Measurements from ENCODE around the gene TMEM89. TPM values are rescaled to one million over a fixed set of nuclear protein-coding genes. Genes with fewer than 3 reads are reported as not detected.

TMEM89 gene
- total RNA-seq, 1 experiment from 2014 or later, result not detected

GRCh38 chr3:48652923-48653715 lies 31.6 kb upstream of the TMEM89 start:
- Mint-ChIP-seq H3K4me1 (ENCODE audit: low read depth, unreplicated experiment) (peaks cover 12% of the 10 kb centered on the region), H3K27me3 (ENCODE audit: unreplicated experiment) (no peaks in the 10 kb centered on the region), H3K36me3 (ENCODE audit: insufficient read depth, unreplicated experiment) (peaks cover 57% of the 10 kb centered on the region), H3K27ac (ENCODE audit: unreplicated experiment) (no peak overlapping the region), H3K9me3 (ENCODE audit: low read depth, unreplicated experiment) (no peaks in the 10 kb centered on the region), H3K4me3 (ENCODE audit: low read depth, unreplicated experiment) (no peak overlapping the region)
- no peak for TF ChIP-seq CTCF (IDR thresholded peaks at IDR 0.05; ENCODE audit: unreplicated experiment)
- peak; percentile 9 for DNase-seq
- no TSS peak for BruUV-seq (replicated peaks)
- intact Hi-C loops (cut with micrococcal nuclease; ENCODE audit: unreplicated experiment), result no loop called here
- CTCF ChIA-PET, result no interaction called here

- Mint-ChIP-seq H3K36me3 (ENCODE audit: insufficient read depth, unreplicated experiment) (peaks cover 46% of the 10 kb centered on the region), H3K4me3 (ENCODE audit: low read depth, unreplicated experiment) (no peak overlapping the region), H3K27ac (ENCODE audit: unreplicated experiment) (no peak overlapping the region), H3K4me1 (ENCODE audit: low read depth, unreplicated experiment) (peaks cover 12% of the 10 kb centered on the region), H3K9me3 (ENCODE audit: low read depth, unreplicated experiment) (no peaks in the 10 kb centered on the region), H3K27me3 (ENCODE audit: unreplicated experiment) (no peaks in the 10 kb centered on the region)
- TF ChIP-seq CTCF (IDR thresholded peaks at IDR 0.05; ENCODE audit: unreplicated experiment), result no peak
- no peak for DNase-seq
- CTCF ChIA-PET, result interaction anchor here (0.5 kb wide), 1 partner anchor 12 kb away, joined by 6 read pairs; no protein-coding TSS in a partner anchor
- no TSS peak for BruUV-seq (replicated peaks)
- intact Hi-C loops (cut with micrococcal nuclease; ENCODE audit: unreplicated experiment), result no loop called here
Observed at GRCh38 chr3:48651771-48652170, 30.2 kb upstream of the TMEM89 start.

- Mint-ChIP-seq H3K27ac (ENCODE audit: unreplicated experiment) (no peak overlapping the region), H3K9me3 (ENCODE audit: low read depth, unreplicated experiment) (no peaks in the 10 kb centered on the region), H3K4me3 (ENCODE audit: low read depth, unreplicated experiment) (no peak overlapping the region), H3K36me3 (ENCODE audit: insufficient read depth, unreplicated experiment) (peaks cover 47% of the 10 kb centered on the region), H3K4me1 (ENCODE audit: low read depth, unreplicated experiment) (peaks cover 12% of the 10 kb centered on the region), H3K27me3 (ENCODE audit: unreplicated experiment) (no peaks in the 10 kb centered on the region)
- CTCF ChIA-PET, result no interaction called here
- no TSS peak for BruUV-seq (replicated peaks)
- intact Hi-C loops (cut with micrococcal nuclease; ENCODE audit: unreplicated experiment), result no loop called here
- no peak for TF ChIP-seq CTCF (IDR thresholded peaks at IDR 0.05; ENCODE audit: unreplicated experiment)
- DNase-seq, result no peak
Observed at GRCh38 chr3:48650723-48651122, 29.2 kb upstream of the TMEM89 start.

- H3K9me3 Mint-ChIP-seq (ENCODE audit: low read depth, unreplicated experiment), result no peaks in the 10 kb centered on the region
- H3K36me3 Mint-ChIP-seq (ENCODE audit: insufficient read depth, unreplicated experiment), result peaks cover 41% of the 10 kb centered on the region
- no TSS peak for BruUV-seq (replicated peaks)
- DNase-seq, result no peak
- no peaks in the 10 kb centered on the region for H3K27me3 Mint-ChIP-seq (ENCODE audit: unreplicated experiment)
- no peak overlapping the region for H3K4me3 Mint-ChIP-seq (ENCODE audit: low read depth, unreplicated experiment)
- H3K27ac Mint-ChIP-seq (ENCODE audit: unreplicated experiment), result no peak overlapping the region
- peaks cover 9% of the 10 kb centered on the region for H3K4me1 Mint-ChIP-seq (ENCODE audit: low read depth, unreplicated experiment)
- intact Hi-C loops (cut with micrococcal nuclease; ENCODE audit: unreplicated experiment), result no loop called here
- TF ChIP-seq CTCF (IDR thresholded peaks at IDR 0.05; ENCODE audit: unreplicated experiment), result no peak
- CTCF ChIA-PET, result no interaction called here
Observed at GRCh38 chr3:48648188-48648850, 26.8 kb upstream of the TMEM89 start.

Data from Calu3 (cell line).